HG03064 (cell line): ENCODE data around the gene ZNF441.
"Not testable (repeated sequence)": the region's sequence is repeated elsewhere in the genome, so short reads cannot be mapped to it uniquely, and the experiment has no call there.

Experiments
- ATAC-seq: cut with Tn5 transposase; IDR thresholded peaks from one replicate; pipeline ENCODE4 v1.9.1; 2021; ENCODE audit warnings: low read depth; ENCODE audit not compliant: unreplicated experiment

Gene ZNF441

DNA sequence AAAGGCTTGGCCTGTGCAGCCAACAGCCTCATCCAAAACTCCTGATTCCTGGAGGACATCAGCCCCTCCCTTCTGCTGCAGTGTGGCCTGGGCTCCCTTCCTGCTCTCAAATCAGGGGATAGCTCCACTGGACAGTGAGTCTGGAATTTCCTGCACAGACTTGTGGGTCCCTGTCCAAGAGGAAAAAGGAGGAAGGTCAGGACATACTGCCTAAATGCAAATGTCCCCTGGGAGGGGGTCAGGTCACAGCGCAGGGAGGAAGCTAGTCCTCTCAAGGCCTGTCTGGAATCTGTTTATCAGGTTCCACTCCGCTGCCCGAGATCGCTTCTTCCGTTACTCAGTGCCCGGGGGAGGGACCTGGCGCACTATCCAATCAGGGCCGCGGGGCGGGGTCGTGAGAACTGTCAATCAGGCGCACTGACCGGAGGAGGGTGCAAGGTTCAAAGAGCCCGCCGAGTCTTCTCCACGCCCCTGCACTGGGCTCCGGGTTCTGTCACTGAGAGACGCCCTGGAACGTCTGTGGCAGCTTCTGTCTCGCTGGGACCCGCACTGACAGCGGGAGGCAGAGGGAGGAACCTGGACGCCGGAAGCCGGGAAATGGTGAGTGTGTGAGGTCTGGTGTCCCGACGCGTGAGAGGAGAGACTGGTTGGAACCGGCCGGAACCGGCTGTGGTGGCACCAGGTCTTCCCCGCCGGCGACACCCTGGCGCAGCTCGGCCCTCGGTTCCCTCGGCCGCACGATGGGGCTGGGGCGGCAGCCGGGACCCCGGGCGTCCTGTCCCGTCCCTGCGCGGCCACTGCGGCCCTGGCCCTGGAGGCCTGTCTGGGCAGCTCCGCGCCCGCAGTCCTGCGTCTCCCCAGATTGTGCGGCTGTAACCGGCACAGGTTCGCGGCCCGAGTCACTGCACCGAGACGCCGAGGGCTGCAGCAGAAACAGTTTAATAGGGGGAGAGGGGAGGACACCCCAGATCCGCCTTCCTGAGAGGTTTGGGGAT lies at the start of gene ZNF441:
Gene ZNF441, plus strand, starts transcription at position 404 of the 995 bp plus-strand sequence. Its CDS starts 194 bp downstream, at position 598.
- ATAC-seq = peak; percentile 89

DNA sequence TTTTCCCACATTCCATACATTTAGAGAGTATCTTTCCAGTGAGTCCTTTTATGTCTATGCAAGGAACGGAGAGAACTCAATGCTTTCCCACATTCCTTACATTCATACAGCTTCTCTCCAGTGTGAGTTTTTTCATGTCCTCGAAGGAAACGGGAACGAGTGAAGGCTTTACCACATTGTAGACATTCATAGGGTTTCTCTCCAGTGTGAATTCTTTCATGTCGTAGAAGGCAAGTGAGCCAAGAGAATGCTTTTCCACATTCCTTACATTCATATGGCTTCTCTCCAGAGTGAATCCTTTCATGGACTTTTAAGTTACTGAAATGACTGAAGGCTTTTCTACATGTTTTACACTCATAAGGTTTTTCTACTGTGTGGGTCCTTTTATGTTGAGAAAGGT lies 45.1 kb upstream of the ZNF441 start:
- no peak for ATAC-seq

DNA sequence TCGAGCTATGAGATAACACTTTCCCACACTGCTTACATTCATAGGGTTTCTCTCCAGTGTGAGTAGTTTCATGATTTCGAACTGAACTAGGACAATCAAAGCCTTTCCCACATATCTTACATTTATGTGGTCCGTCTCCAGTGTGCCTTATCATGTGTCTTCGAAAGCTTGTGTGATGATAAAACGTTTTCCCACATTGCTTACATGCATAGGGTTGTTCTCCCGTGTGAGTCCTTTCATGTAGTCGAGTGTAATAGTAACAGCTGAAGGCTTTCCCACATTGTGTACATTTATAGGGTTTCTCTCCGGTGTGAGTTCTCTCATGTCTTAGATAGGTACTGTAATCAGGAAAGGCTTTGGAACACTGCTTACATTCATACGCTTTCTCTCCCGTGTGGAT lies 44.4 kb upstream of the ZNF441 start:
- ATAC-seq = no peak

DNA sequence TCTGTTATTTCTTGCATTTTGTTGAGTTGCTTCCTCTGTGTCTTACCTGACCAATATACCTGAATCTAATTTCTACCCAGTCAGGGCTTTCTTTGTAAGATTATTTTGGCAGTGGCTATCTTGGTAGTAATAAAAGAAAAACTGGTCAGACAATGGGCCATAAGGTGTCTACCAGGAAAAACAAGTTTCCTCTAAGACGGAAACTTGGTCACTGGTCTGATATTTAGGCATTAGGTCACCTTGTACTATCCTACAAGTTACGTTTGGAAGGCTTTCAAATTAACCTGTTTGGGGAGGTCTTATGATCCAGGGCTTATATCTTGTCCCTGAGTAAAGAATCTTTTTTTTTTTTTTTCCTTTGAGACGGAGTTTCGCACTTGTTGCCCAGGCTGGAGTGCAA lies 37.2 kb upstream of the ZNF441 start:
- no peak for ATAC-seq

DNA sequence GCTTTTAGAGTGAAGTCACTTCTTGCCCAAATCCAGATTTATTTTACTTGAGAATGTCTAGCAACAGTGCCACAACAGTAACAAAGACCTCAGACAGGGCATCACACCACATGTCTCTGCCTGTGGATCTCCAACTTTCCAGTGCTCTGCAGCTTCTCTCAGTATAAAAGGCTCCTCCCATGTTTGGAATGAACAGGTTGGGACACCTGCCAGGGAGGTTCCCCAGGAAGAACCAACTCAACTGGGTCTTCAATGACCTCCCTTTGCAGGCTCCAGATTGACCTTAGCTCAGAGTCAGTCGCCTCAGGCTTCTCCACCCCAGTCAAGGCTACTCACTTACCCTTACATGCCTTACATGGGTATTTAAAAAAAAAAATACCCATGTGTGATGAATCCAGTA lies 31.4 kb upstream of the ZNF441 start:
- no peak for ATAC-seq

DNA sequence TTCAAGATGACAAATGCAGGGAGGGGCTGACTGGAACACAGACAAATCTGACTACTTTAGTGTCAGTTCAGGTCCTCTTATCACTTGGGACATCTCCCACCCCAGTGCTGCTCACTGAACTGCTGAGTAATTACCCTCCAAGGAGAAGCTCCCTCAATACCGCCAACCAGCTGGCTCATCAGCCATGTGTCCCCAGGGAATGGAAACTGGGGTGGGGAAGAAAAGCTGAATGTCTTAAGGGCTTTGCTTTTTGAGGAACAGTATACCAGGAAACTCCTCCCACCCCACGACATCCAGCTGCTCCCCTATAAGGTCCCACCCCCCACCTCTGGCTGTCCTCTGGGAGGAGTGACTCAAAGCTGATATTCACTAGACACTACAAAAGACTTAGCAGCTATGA lies 30.1 kb upstream of the ZNF441 start:
- no peak for ATAC-seq

DNA sequence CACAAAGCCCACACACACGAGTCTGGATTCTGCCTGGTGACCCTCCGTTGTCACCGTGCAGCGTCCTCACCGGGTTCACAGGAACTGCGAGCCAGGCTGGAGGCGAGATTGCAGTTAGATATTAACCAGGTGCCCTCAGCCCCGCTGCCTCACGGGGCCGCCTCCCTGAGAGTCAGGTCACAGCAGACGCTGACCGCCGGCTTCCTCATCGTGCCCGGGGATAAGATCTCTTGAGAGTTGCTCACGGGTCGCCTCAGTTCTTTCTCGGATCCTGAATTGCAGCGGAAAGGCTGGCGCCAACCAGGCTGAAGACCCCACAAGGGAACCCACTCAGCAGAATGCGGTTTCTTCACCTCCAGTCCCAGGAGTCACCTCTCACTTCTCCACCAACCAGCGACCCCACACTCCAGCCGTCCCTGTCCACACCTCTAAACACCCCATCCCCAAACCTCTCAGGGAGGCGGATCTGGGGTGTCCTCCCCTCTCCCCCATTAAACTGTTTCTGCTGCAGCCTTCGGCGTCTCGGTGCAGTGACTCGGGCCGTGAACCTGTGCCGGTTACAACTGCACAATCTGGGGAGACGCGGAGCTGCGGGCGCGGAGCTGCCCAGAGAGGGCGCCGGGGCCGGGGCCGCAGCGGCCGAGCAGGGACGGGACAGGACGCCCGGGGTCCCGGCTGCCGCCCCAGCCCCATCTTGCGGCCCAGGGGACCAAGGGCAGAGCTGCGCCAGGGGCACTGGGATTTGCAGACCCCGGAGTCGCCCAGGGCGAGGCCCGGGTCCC lies 28.6 kb upstream of the ZNF441 start:
- no peak for ATAC-seq

DNA sequence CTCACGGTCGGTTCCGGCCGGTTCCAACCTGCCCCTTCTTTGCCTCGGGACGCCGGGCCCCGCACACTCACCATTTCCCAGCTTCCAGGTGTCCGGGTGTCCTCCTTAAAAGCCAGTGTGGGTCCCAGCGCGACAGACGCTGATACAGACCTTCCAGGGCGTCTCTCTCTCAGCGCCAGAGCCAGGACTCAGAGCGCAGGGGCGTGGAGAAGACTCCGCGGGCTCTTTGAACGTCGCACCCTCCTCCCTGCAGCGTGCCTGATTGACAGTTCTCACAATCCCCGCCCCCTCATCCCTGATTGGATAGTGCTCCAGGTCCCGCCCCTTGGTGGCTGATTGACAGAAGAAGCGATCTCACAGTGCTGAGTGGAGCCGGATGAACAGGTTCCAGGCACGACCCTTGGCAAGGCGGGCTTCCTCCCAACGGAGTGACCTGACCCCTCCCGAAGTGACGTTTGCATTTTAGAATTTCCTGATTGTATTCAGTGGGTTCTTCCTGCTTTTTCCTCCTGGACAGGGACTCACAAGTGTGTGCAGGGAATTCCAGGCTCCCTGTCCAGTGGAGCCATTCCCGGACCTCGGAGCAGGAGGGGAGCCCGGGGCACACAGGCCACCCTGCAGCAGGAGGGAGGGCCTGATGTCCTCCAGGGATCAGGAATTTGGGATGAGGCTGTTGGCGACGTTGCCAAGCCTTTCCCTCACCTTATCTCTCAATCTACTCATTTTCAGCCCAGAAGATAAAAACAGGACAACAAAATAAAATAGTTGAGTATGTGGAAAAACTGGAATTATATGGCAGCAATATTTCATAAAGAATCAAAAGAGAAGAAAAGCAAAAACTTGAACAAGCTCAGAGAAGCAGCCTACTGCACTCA lies 27.8 kb upstream of the ZNF441 start, which contains the start of gene ZNF823:
Gene ZNF823, minus strand, starts transcription at position 201 of the 875 bp plus-strand sequence. Its CDS starts 127 bp downstream, at position 74.
- peak; percentile 70 for ATAC-seq

DNA sequence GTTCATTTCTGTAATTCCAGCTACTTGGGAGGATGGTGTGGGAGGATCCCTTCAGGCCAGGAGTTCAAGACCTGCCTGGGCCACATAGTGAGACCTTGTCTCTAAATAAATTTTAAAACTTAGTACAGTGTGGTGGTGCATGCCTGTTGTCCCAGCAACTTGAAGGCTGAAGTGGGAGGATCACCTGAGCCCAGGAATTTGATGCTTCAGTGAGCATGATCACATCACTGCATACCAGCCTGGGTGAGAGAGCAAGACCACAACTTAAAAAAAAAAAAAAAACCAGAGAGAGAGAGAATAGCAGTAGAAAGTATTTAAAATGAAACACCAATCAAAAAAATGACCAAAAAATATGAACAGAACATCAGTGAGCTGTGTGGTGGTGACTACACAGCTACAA lies 20.9 kb upstream of the ZNF441 start:
- no peak for ATAC-seq

DNA sequence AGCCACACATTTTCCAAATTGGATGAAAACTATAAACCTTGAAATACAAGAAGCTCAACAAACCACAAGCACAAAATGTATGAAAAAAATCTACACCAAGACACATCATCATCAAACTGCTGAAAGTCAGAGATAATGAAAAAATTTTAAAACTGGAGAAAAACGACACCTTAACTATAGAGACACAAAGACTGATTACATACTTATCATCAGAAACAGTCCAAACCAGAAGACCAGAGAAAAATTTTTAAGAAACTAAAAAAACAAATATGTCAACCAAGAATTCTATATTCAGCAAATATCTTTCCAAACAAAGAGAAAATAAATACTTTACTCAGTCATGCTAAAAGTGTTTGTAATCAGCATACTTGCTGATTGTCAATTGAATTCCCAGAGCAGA lies 19.5 kb upstream of the ZNF441 start:
- ATAC-seq = no peak

DNA sequence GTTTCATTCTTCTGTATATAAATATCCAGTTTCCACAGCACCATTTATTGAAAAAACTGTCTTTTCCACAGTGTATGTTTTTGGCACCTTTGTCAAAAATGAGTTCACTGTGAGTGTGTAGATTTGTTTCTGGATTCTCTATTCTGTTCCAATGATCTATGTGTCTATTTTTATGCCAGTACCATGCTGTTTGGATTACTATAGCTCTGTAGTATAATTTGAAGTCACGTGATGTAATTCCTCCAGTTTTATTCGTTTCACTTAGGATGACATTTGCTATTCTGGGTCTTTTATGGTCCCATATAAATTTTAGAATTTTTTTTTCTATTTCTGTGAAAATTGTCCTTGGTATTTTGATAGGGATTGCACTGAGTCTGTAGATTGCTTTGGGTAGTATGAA lies 17.0 kb upstream of the ZNF441 start:
- ATAC-seq = no peak

DNA sequence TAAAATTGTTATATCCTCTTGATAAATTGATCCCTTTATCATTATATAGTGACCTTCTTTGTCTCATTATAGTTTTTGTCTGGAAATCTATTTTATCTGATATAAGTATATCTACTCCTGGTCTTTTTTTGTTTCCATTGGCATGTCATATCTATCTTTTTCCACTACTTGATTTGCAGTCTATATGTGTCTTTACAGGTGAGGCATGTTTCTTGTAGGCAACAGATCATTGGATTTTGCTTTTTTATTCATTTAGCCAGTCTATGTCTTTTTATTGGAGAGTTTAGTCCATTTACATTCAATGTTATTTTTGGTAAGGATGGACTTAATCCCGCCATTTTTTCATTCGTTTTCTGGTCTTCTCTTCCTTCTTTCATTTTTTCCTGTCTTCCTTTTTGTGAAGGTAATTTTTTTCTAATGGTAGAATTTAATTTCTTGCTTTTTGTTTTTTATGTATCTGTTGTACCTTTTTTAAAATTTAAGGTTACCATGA lies 14.5 kb upstream of the ZNF441 start:
- no peak for ATAC-seq

DNA sequence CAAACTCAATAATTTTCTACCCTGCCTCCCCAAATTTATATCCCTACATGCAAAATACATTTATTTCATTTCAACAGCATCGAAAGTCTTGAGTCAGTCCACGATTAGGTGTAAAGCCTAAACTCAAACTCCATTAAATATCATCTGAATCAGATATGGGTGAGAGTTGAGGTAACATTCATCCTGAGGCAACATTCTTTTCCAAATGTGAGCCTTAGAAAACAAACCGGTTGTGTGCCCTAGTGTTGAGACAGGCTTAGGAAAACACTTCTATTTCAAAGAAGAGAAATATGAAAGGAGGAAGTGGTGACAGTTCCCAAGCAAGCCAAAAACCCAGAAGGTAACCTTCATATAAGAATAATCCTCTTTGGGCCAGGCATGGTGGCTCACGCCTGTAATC lies 12.1 kb upstream of the ZNF441 start:
- ATAC-seq = no peak

DNA sequence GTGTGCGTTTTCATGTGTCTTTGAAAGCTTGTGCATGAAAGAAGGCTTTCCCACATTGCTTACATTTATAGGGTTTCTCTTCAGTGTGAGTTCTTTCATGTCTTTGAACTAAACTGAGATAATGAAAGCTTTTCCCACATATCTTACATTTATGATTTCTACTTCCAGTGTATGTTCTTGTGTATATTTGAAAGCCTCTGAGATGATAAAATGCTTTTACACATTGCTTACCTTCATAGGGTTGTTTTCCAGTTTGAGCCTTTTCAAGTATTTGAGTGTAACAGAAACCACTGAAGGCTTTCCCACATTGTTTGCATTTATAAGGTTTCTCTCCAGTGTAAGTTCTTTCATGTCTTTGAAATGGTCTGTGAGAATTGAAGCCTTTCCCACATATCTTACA lies 9.8 kb upstream of the ZNF441 start:
- no peak for ATAC-seq

DNA sequence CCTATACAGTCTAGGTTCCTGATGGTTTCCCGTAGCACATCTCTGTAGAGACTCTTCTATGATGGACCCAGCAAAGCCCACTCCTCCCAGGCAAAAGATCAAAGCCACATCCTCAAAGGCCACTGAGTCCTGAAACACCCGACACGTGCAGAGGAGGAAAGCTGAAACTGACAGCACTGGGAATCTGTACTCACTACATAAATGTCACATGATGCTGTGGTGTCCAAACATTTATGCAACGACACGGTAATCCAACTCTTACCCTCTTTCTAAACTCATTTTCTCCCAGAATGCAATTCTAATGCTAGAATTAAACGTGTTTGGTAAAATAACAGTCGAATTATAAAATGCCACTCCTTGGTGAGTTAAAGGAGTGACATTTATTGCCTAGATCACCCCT lies 7.0 kb upstream of the ZNF441 start:
- ATAC-seq = no peak

DNA sequence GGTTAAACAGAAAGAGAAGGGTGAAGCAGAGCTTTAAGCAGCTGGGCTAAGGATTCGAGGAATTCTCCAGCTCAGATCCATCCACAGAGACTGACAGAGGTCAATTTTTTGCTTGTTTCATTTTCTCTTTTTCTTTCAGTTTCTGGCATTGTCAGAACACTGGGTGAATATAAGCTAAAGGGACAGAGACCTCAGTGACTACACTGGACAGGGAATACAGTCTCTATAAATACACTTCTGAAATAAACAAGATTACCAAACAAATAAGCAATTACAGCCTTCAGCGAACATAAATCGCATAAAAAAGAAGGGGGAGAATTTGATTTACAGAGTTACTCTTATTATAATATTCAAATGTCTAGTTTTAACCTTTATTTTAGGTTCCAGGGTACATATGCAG lies 3.7 kb upstream of the ZNF441 start:
- ATAC-seq = no peak

DNA sequence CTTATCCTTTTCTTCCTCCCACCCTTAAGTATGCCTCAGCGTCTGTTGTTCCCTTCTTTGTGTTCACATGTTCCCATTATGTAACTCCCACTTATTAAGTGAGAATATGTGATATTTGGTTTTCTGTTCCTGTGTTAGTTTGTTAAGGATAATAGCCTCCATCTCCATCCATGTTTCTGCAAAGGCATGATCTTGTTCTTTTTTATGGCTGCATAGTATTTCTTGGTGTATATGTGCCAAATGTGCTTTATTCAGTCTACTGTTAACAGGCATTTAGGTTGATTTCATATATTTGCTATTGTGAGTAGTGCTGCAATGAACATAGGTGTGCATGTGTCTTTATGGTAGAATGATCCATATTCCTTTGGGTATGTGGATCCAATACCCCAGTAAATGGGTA lies 3.2 kb upstream of the ZNF441 start:
- no peak for ATAC-seq

DNA sequence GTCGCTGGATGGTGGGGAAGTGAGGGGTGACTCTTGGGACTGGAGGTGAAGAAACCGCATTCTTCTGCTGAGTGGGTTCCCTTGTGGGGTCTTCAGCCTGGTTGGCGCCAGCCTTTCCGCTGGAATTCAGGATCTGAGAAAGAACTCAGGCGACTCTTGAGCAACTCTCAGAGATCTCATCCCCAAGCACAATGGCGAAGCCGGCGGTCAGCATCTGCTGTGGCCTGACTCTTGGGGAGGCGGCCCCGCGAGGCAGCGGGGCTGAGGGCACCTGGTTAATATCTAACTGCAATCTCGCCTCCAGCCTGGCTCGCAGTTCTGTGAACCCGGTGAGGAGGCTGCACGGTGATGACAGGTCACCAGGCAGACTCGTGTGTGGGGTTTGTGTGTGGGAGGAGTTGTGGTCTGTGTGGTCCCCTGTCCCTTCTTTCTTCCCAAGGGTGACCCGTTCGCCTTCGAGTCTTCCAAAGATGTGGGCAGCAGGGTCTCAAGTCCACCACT lies 883 bp downstream of the ZNF441 start:
- ATAC-seq = no peak

DNA sequence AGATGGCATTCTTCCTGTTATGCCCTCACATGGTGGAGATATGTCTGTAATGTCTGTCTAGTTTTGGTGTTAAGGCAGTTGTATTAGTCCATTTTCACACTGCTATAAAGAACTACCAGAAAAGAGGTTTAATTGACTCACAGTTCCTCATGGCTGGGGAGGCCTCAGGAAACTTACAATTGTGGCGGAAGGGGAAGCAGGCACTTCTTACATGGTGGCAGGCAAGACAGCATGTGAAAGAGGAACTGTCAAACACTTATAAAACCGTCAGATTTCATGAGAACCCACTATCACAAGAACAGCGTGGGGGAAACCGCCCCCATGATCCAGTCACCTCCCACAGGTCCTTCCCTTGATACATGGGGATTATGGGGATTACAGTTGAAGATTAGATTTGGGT lies 3.2 kb downstream of the ZNF441 start:
- no peak for ATAC-seq

DNA sequence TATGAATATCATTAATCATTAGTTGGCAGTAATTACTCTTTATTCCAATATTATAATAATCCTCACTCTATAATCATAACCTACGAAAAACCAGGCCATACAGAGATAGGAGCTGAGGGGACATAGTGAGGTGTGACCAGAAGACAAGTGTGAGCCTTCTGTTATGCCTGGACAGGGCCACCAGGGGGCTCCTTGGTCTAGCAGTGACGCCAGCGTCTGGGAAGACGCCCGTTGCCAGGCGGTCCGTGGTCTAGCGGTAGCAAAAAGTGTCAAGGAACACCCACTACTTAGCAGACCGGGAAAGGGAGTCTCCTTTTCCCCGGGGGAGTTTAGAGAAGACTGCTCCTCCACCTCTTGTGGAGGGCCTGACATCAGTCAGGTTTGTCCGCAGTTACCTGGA lies 4.7 kb downstream of the ZNF441 start:
- not testable (repeated sequence) for ATAC-seq
